Mesodermal cell (in vitro differentiated cells): ENCODE measurements around the gene TMEM186.

Source experiments
- H3K27ac ChIP-seq: 2 replicates; pipeline ENCODE4 v1.7.0; 2013; ENCODE audit warnings: mild to moderate bottlenecking, low read depth, low read length, moderate library complexity; ENCODE audit not compliant: severe bottlenecking
- H3K36me3 ChIP-seq: 2 replicates; pipeline ENCODE4 v1.7.1; 2013; ENCODE audit warnings: mild to moderate bottlenecking, low read length, moderate library complexity; ENCODE audit not compliant: control insufficient read depth, insufficient read depth
- H3K4me1 ChIP-seq: one replicate; pipeline ENCODE4 v1.7.1; 2013; ENCODE audit warnings: mild to moderate bottlenecking, low read length; ENCODE audit not compliant: insufficient read depth, control insufficient read depth, poor library complexity, severe bottlenecking
- H3K4me3 ChIP-seq: 2 replicates; pipeline ENCODE4 v1.7.0; 2013; ENCODE audit warnings: low read length, control low read depth, mild to moderate bottlenecking; ENCODE audit not compliant: insufficient read depth, poor library complexity, severe bottlenecking; ENCODE audit errors: extremely low read depth
- H3K9me3 ChIP-seq: 2 replicates; pipeline ENCODE4 v1.7.1; 2013; ENCODE audit warnings: mild to moderate bottlenecking, low read length, moderate library complexity; ENCODE audit not compliant: control insufficient read depth
- WGBS, 2 experiments: methylation state at CpG; one replicate each; pipeline ENCODE4 v1.1.5; 2013; ENCODE audit warnings: missing lambda C conversion rate in 2 of 2; ENCODE audit not compliant: insufficient coverage in 2 of 2; 5-methylcytosine and 5-hydroxymethylcytosine counted together

Gene TMEM186

DNA sequence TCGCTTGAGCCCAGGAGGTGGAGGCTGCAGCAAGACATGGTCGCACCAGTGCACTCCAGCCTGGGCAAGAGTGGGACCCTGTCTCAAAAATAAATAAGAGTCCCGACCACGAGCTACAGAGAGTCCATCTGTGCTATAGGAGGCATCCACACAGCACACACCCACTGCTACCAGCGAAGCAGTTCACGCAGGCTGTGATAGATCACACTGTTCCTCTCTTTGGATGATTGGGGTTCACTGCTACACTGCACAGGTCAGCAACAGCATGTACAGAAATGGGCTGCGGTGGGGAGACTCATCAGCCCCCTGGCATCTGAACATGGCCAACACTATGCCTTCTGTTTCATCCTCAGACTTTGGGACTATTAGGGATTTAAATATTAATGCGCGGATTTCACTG lies 34.0 kb upstream of the TMEM186 start:
- H3K4me3 ChIP-seq = no peak overlapping the region
- no peaks in the 10 kb centered on the region for H3K9me3 ChIP-seq
- H3K36me3 ChIP-seq = peaks cover 47% of the 10 kb centered on the region
- 89 to 95% methylated on average over 5 to 6 of the region's 9 CpGs for WGBS, 2 experiments
- H3K27ac ChIP-seq = no peak overlapping the region
- H3K4me1 ChIP-seq = peaks cover 5% of the 10 kb centered on the region

GRCh38 chr16:8828541-8829165 lies 31.2 kb upstream of the TMEM186 start:
- WGBS, 2 experiments = 90 to 96% methylated on average over 6 to 8 of the region's 8 CpGs
- H3K9me3 ChIP-seq = no peaks in the 10 kb centered on the region
- peaks cover 67% of the 10 kb centered on the region for H3K36me3 ChIP-seq
- peak overlapping the region; percentile 50 for H3K27ac ChIP-seq
- H3K4me3 ChIP-seq = no peak overlapping the region
- peaks cover 5% of the 10 kb centered on the region for H3K4me1 ChIP-seq

- Histone ChIP-seq H3K9me3 (no peaks in the 10 kb centered on the region), H3K36me3 (peaks cover 75% of the 10 kb centered on the region), H3K4me3 (no peak overlapping the region), H3K4me1 (no peaks in the 10 kb centered on the region), H3K27ac (no peak overlapping the region)
- 92 to 94% methylated on average over 1 of the region's 3 CpGs for WGBS, 2 experiments
Observed at GRCh38 chr16:8826278-8826879, 28.9 kb upstream of the TMEM186 start.

GRCh38 chr16:8822403-8822802 lies 25.0 kb upstream of the TMEM186 start:
- Histone ChIP-seq H3K4me1 (no peaks in the 10 kb centered on the region), H3K4me3 (no peak overlapping the region), H3K27ac (no peak overlapping the region), H3K36me3 (peaks cover 77% of the 10 kb centered on the region), H3K9me3 (no peaks in the 10 kb centered on the region)
- WGBS, 2 experiments = 100% methylated on average over 1 to 2 of the region's 3 CpGs

DNA sequence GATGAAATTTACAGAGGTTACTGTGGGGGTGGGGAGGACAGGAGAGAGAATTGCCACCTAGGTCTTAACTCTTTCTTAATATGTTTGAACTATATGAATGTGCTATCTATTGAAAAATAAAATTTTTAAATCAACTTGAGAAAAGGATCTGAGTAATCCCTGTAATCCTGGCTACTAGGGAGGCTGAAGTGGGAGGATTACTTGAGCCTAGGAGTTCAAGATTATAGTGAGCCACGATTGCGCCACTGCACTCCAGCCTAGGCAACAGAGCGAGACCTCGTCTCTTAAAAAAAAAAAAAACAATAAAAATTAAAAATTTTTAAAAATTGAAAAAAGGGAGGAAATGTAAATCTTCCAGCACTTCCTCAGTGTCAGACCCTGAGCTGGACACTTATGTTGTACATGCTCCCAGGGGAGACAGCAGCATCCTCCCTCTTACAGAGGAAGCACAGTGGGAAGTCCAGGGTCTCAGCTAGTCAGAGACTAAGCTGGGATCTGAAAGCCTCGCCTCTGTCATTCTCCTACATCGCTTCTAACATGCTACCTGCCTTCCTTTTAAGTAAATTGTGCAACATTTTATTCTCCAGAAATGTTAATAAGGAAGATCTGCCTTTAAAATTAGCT lies 22.1 kb upstream of the TMEM186 start:
- Histone ChIP-seq H3K4me3 (no peak overlapping the region), H3K27ac (no peak overlapping the region), H3K9me3 (no peaks in the 10 kb centered on the region), H3K36me3 (peaks cover 92% of the 10 kb centered on the region), H3K4me1 (no peaks in the 10 kb centered on the region)
- WGBS, 2 experiments = 76% methylated on average over 2 of the region's 6 CpGs; no CpG with 5 or more reads in 1 of the 2 experiments

- Histone ChIP-seq H3K9me3 (no peaks in the 10 kb centered on the region), H3K36me3 (peaks cover 93% of the 10 kb centered on the region), H3K4me3 (no peak overlapping the region), H3K4me1 (no peaks in the 10 kb centered on the region), H3K27ac (no peak overlapping the region)
- whole genome bisulfite sequencing, 2 experiments = 91 to 93% methylated on average over 8 to 9 of the region's 10 CpGs
Observed at GRCh38 chr16:8818504-8819270, 21.2 kb upstream of the TMEM186 start.

DNA sequence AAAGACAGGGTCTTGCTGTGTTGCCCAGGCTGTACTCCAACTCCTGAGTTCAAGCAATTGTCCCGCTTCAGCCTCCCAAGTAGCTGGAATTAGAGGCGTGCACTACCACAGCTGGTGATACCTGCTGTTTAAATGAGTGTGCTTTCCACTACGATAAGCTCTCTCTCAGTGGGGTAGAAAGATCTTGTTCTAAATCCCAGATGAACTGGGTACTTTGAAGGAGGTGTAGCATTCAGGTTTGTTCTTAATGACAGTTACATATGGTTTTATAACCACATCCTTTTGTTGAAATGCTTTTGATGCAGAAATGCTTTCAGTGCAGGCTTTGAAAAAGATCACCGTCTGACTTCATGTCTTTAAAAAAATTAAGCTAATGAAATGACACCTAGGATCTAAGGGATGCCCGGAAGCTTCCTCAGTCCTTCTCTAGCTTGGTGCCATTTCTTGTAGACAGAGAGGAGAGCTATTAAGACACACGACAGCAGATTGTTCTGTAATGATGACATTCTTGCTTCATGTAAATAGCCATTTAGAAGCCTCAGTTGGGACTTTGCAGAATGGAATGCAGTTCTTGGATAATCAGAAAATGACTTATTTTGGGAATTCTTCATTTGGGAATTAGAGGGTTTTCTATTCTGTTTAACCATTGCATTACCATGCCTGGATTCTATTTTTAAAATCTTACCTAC lies 19.7 kb upstream of the TMEM186 start:
- H3K4me1 ChIP-seq = no peaks in the 10 kb centered on the region
- no peak overlapping the region for H3K27ac ChIP-seq
- H3K4me3 ChIP-seq = no peak overlapping the region
- WGBS, 2 experiments = 99 to 100% methylated on average over 5 to 6 of the region's 6 CpGs
- peaks cover 95% of the 10 kb centered on the region for H3K36me3 ChIP-seq
- no peaks in the 10 kb centered on the region for H3K9me3 ChIP-seq

- H3K9me3 ChIP-seq = no peaks in the 10 kb centered on the region
- peaks cover 97% of the 10 kb centered on the region for H3K36me3 ChIP-seq
- no peaks in the 10 kb centered on the region for H3K4me1 ChIP-seq
- H3K4me3 ChIP-seq = no peak overlapping the region
- H3K27ac ChIP-seq = no peak overlapping the region
- 91 to 95% methylated on average over 11 to 12 of the region's 14 CpGs for WGBS, 2 experiments
Observed at GRCh38 chr16:8814095-8814806, 16.8 kb upstream of the TMEM186 start.

- Histone ChIP-seq H3K27ac (no peak overlapping the region), H3K36me3 (peaks cover 99% of the 10 kb centered on the region), H3K4me1 (no peaks in the 10 kb centered on the region), H3K4me3 (no peak overlapping the region), H3K9me3 (no peaks in the 10 kb centered on the region)
- 90 to 92% methylated on average over 7 to 9 of the region's 12 CpGs for WGBS, 2 experiments
Observed at GRCh38 chr16:8812162-8812843, 14.9 kb upstream of the TMEM186 start.
